ENCODE measurements around the gene DNAH14.
"Not testable (repeated sequence)": the region's sequence is repeated elsewhere in the genome, so short reads cannot be mapped to it uniquely, and the experiment has no call there.

DNAH14 gene

GRCh38 chr1:225182716-225183115 is 253.2 kb downstream of the DNAH14 start:
- no peaks in the 10 kb centered on the region for H3K9me3 ChIP-seq (ENCODE audit: control insufficient read depth, low read length)
- 100% methylated on average over 1 of the region's 1 CpG for WGBS, 2 experiments
- H3K27ac ChIP-seq (ENCODE audit: insufficient read depth, low read depth, low read length, poor library complexity, severe bottlenecking) = no peak overlapping the region
- no peak overlapping the region for H3K4me3 ChIP-seq (ENCODE audit: insufficient read depth, low read depth, low read length)
- no peaks in the 10 kb centered on the region for H3K4me1 ChIP-seq (ENCODE audit: control insufficient read depth, insufficient read depth, low read length)
- no peaks in the 10 kb centered on the region for H3K36me3 ChIP-seq (ENCODE audit: control insufficient read depth, insufficient read depth, low read length)
- no peaks in the 10 kb centered on the region for H3K27me3 ChIP-seq (ENCODE audit: control insufficient read depth, insufficient read depth, low read length, poor library complexity, severe bottlenecking)

- H3K27me3 ChIP-seq (ENCODE audit: control insufficient read depth, insufficient read depth, low read length, poor library complexity, severe bottlenecking) = no peaks in the 10 kb centered on the region
- no peaks in the 10 kb centered on the region for H3K9me3 ChIP-seq (ENCODE audit: control insufficient read depth, low read length)
- H3K27ac ChIP-seq (ENCODE audit: insufficient read depth, low read depth, low read length, poor library complexity, severe bottlenecking) = no peak overlapping the region
- no peaks in the 10 kb centered on the region for H3K4me1 ChIP-seq (ENCODE audit: control insufficient read depth, insufficient read depth, low read length)
- no peak overlapping the region for H3K4me3 ChIP-seq (ENCODE audit: insufficient read depth, low read depth, low read length)
- H3K36me3 ChIP-seq (ENCODE audit: control insufficient read depth, insufficient read depth, low read length) = no peaks in the 10 kb centered on the region
Observed at GRCh38 chr1:225191199-225191753, 261.8 kb downstream of the DNAH14 start.

- Histone ChIP-seq H3K9me3 (ENCODE audit: control insufficient read depth, low read length) (no peaks in the 10 kb centered on the region), H3K36me3 (ENCODE audit: control insufficient read depth, insufficient read depth, low read length) (no peaks in the 10 kb centered on the region), H3K27me3 (ENCODE audit: control insufficient read depth, insufficient read depth, low read length, poor library complexity, severe bottlenecking) (no peaks in the 10 kb centered on the region), H3K4me3 (ENCODE audit: insufficient read depth, low read depth, low read length) (no peak overlapping the region), H3K27ac (ENCODE audit: insufficient read depth, low read depth, low read length, poor library complexity, severe bottlenecking) (no peak overlapping the region), H3K4me1 (ENCODE audit: control insufficient read depth, insufficient read depth, low read length) (no peaks in the 10 kb centered on the region)
- 90 to 92% methylated on average over 3 of the region's 3 CpGs for WGBS, 2 experiments
Observed at GRCh38 chr1:225201447-225201846, 272.0 kb downstream of the DNAH14 start.

GRCh38 chr1:225207791-225208190 is 278.3 kb downstream of the DNAH14 start:
- Histone ChIP-seq H3K27me3 (ENCODE audit: control insufficient read depth, insufficient read depth, low read length, poor library complexity, severe bottlenecking) (no peaks in the 10 kb centered on the region), H3K4me1 (ENCODE audit: control insufficient read depth, insufficient read depth, low read length) (no peaks in the 10 kb centered on the region), H3K36me3 (ENCODE audit: control insufficient read depth, insufficient read depth, low read length) (no peaks in the 10 kb centered on the region), H3K27ac (ENCODE audit: insufficient read depth, low read depth, low read length, poor library complexity, severe bottlenecking) (no peak overlapping the region), H3K9me3 (ENCODE audit: control insufficient read depth, low read length) (no peaks in the 10 kb centered on the region), H3K4me3 (ENCODE audit: insufficient read depth, low read depth, low read length) (no peak overlapping the region)
- 92 to 97% methylated on average over 2 of the region's 2 CpGs for WGBS, 2 experiments

- no peaks in the 10 kb centered on the region for H3K27me3 ChIP-seq (ENCODE audit: control insufficient read depth, insufficient read depth, low read length, poor library complexity, severe bottlenecking)
- no peak overlapping the region for H3K27ac ChIP-seq (ENCODE audit: insufficient read depth, low read depth, low read length, poor library complexity, severe bottlenecking)
- no peaks in the 10 kb centered on the region for H3K9me3 ChIP-seq (ENCODE audit: control insufficient read depth, low read length)
- no peak overlapping the region for H3K4me3 ChIP-seq (ENCODE audit: insufficient read depth, low read depth, low read length)
- no peaks in the 10 kb centered on the region for H3K36me3 ChIP-seq (ENCODE audit: control insufficient read depth, insufficient read depth, low read length)
- H3K4me1 ChIP-seq (ENCODE audit: control insufficient read depth, insufficient read depth, low read length) = no peaks in the 10 kb centered on the region
Observed at GRCh38 chr1:225209153-225209552, 279.7 kb downstream of the DNAH14 start.

- not testable (repeated sequence) for H3K27ac ChIP-seq (ENCODE audit: insufficient read depth, low read depth, low read length, poor library complexity, severe bottlenecking); H3K36me3 ChIP-seq (ENCODE audit: control insufficient read depth, insufficient read depth, low read length); H3K4me1 ChIP-seq (ENCODE audit: control insufficient read depth, insufficient read depth, low read length); H3K9me3 ChIP-seq (ENCODE audit: control insufficient read depth, low read length); H3K4me3 ChIP-seq (ENCODE audit: insufficient read depth, low read depth, low read length); H3K27me3 ChIP-seq (ENCODE audit: control insufficient read depth, insufficient read depth, low read length, poor library complexity, severe bottlenecking)
- 72 to 74% methylated on average over 3 of the region's 3 CpGs for WGBS, 2 experiments
Observed at GRCh38 chr1:225210180-225210579, 280.7 kb downstream of the DNAH14 start.

- not testable (repeated sequence) for H3K9me3 ChIP-seq (ENCODE audit: control insufficient read depth, low read length); H3K27ac ChIP-seq (ENCODE audit: insufficient read depth, low read depth, low read length, poor library complexity, severe bottlenecking); H3K36me3 ChIP-seq (ENCODE audit: control insufficient read depth, insufficient read depth, low read length); H3K4me1 ChIP-seq (ENCODE audit: control insufficient read depth, insufficient read depth, low read length); H3K4me3 ChIP-seq (ENCODE audit: insufficient read depth, low read depth, low read length); H3K27me3 ChIP-seq (ENCODE audit: control insufficient read depth, insufficient read depth, low read length, poor library complexity, severe bottlenecking)
- 81 to 88% methylated on average over 3 to 4 of the region's 5 CpGs for WGBS, 2 experiments
Observed at GRCh38 chr1:225211694-225212442, 282.4 kb downstream of the DNAH14 start.

- WGBS, 2 experiments = 92 to 95% methylated on average over 1 of the region's 1 CpG
- Histone ChIP-seq H3K27me3 (ENCODE audit: control insufficient read depth, insufficient read depth, low read length, poor library complexity, severe bottlenecking) (no peaks in the 10 kb centered on the region), H3K36me3 (ENCODE audit: control insufficient read depth, insufficient read depth, low read length) (no peaks in the 10 kb centered on the region), H3K9me3 (ENCODE audit: control insufficient read depth, low read length) (no peaks in the 10 kb centered on the region), H3K27ac (ENCODE audit: insufficient read depth, low read depth, low read length, poor library complexity, severe bottlenecking) (no peak overlapping the region), H3K4me1 (ENCODE audit: control insufficient read depth, insufficient read depth, low read length) (no peaks in the 10 kb centered on the region), H3K4me3 (ENCODE audit: insufficient read depth, low read depth, low read length) (no peak overlapping the region)
Observed at GRCh38 chr1:225224287-225224686, 294.8 kb downstream of the DNAH14 start.

- H3K27me3 ChIP-seq (ENCODE audit: control insufficient read depth, insufficient read depth, low read length, poor library complexity, severe bottlenecking) = no peaks in the 10 kb centered on the region
- no peaks in the 10 kb centered on the region for H3K4me1 ChIP-seq (ENCODE audit: control insufficient read depth, insufficient read depth, low read length)
- no peak overlapping the region for H3K27ac ChIP-seq (ENCODE audit: insufficient read depth, low read depth, low read length, poor library complexity, severe bottlenecking)
- H3K36me3 ChIP-seq (ENCODE audit: control insufficient read depth, insufficient read depth, low read length) = no peaks in the 10 kb centered on the region
- no peak overlapping the region for H3K4me3 ChIP-seq (ENCODE audit: insufficient read depth, low read depth, low read length)
- H3K9me3 ChIP-seq (ENCODE audit: control insufficient read depth, low read length) = no peaks in the 10 kb centered on the region
- WGBS, 2 experiments = 96 to 97% methylated on average over 2 of the region's 2 CpGs
Observed at GRCh38 chr1:225225681-225226080, 296.2 kb downstream of the DNAH14 start.

GRCh38 chr1:225228871-225229303 is 299.4 kb downstream of the DNAH14 start:
- Histone ChIP-seq H3K36me3 (ENCODE audit: control insufficient read depth, insufficient read depth, low read length) (no peaks in the 10 kb centered on the region), H3K4me3 (ENCODE audit: insufficient read depth, low read depth, low read length) (no peak overlapping the region), H3K27ac (ENCODE audit: insufficient read depth, low read depth, low read length, poor library complexity, severe bottlenecking) (no peak overlapping the region), H3K4me1 (ENCODE audit: control insufficient read depth, insufficient read depth, low read length) (no peaks in the 10 kb centered on the region), H3K9me3 (ENCODE audit: control insufficient read depth, low read length) (no peaks in the 10 kb centered on the region), H3K27me3 (ENCODE audit: control insufficient read depth, insufficient read depth, low read length, poor library complexity, severe bottlenecking) (no peaks in the 10 kb centered on the region)
- WGBS, 2 experiments = 91 to 95% methylated on average over 8 of the region's 8 CpGs
